Measurements from ENCODE around the gene KIF25.

The KIF25 gene

DNA sequence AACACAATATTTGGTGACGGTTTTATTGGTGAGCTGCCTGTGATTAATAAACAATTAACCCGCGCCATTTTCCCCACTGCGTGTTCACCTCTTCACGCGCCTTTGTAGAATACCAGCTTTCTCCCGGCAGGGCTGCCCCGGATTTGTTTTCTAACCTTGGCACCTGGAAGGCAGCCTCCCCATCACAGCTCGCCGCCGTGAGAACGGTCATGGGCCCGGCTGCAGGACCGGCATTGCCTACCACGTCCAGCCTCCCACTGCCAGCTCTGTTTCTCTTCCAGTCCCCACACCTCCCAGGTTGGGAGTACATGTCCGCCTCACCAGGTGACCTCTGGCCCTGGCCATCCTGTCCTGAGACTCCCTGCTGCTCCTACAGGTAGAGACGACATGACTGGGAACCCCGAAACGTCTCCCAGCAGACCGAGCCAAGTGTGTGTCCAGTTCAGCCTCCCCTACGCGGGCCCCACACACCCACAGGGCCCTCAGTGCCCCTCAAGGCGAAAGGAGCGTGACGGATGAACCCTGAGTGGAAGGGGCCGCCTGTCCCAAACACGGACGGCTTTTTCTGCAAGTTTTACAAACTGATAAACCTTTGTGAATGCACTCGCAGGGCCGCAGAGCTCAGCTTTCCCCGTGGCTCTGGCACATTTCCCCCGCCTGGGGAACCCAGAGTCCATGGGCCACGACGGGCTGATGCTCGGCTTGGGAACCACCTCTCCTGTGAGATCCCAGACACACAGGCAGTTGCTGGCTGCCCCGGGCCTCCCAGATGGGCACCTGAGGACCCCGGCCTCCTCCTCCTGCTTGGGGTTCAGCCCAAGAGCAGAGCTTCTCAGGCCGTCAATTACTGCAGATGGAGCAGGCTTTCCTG, 55.9 kb downstream of the KIF25 start:
- no peak for DNase-seq

GRCh38 chr6:168053957-168054471, 56.5 kb downstream of the KIF25 start:
- no peak for DNase-seq

GRCh38 chr6:168054765-168055560, 57.5 kb downstream of the KIF25 start:
- no peak for DNase-seq

GRCh38 chr6:168055696-168056489, 58.4 kb downstream of the KIF25 start:
- no peak for DNase-seq

DNA sequence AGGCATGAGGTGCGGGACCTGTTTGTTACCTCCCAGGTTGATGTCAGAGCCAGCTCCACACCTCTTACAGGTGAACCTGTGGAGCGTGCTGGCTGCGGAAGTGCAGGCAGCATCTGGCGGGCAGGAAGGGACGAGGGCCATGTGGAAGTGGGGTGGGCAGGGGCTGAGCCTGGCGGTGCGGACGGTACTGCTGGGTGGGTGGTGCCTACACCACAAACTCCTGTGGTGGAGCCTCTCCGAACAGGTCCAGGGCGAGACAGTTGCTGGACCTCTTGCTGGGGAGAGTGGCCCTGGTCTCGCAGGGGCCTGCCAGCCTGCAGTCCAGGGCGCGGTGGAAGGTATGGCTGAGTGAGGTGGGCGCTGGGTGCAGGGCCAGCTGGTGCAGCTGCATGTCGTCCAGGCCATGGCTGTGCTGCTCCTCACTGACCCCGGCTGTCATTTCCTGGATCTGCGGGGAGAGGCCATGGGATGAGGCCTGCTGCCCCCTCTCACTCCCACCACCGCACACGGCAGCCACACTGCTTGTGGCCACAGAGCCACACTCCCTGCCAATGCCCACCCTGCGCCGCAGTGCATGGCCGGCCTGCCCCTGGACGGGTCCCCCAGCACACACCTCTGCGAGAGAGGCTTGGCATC, 59.5 kb downstream of the KIF25 start:
- DNase-seq: no peak

DNA sequence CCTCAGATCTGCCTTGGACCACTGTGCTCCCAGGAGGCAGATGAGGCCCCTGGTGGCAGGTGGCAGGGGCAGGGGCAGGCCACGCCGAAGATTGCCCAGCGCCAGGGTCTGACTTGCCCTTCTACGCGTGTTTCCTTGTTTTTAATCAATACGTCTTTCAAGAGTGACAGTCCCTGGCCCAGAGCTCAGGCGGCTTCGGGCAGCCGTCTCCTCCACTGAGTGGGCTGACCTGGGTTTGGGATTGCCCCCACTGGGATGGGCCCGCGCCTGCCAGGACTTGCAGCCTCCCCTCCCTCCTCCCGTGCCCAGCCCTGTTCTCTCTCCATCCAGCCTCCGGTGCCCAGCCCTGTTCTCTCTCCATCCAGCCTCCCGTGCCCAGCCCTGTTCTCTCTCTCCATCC, 60.4 kb downstream of the KIF25 start:
- no peak for DNase-seq

GRCh38 chr6:168058691-168059551, 61.5 kb downstream of the KIF25 start:
- DNase-seq: no peak

GRCh38 chr6:168060521-168060931, 63.1 kb downstream of the KIF25 start:
- peak; percentile 68 for DNase-seq

DNA sequence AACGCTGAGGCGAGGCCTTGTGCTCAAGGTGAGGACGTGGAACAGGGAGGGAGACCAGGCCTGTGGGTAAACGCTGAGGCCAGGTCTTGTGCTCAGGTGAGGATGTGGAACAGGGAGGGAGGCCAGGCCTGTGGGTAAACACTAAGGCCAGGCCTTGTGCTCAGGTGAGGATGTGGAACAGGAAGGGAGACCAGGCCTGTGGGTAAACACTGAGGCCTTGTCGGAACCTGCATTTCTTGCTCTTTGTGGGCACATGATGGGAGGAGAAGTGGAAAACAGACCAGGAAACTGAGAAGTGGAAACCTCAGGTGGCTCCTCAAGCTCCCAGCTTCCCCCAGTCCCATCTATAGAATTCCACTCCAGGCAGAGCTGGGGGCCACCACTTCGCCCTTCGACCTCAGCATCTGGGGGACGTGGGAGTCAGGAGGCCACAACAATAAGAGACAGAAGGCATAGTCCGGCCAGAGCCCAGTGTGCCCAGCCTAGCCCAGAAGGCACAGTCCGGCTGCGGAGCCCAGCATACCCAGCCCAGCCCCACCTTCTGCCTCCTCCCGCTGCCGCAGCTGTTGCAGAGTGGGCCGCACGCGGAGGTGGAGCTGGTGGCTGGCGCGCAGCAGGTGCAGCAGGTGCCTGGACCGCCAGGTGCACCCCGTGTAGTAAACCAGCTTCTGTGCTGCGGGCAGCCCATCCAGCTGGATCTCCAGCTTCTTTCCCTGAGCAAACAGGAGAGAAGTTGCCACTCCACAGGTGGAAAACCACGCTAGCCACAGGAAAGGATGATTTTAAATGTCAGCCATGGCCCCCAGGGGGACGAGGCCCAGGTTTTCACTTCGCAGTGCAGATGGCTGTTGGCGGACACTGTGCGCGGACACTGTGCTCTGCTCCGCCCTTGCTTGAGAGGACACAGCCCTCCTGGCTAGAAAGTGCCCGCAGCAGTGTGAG, 64.1 kb downstream of the KIF25 start:
- DNase-seq: peak; percentile 77

DNA sequence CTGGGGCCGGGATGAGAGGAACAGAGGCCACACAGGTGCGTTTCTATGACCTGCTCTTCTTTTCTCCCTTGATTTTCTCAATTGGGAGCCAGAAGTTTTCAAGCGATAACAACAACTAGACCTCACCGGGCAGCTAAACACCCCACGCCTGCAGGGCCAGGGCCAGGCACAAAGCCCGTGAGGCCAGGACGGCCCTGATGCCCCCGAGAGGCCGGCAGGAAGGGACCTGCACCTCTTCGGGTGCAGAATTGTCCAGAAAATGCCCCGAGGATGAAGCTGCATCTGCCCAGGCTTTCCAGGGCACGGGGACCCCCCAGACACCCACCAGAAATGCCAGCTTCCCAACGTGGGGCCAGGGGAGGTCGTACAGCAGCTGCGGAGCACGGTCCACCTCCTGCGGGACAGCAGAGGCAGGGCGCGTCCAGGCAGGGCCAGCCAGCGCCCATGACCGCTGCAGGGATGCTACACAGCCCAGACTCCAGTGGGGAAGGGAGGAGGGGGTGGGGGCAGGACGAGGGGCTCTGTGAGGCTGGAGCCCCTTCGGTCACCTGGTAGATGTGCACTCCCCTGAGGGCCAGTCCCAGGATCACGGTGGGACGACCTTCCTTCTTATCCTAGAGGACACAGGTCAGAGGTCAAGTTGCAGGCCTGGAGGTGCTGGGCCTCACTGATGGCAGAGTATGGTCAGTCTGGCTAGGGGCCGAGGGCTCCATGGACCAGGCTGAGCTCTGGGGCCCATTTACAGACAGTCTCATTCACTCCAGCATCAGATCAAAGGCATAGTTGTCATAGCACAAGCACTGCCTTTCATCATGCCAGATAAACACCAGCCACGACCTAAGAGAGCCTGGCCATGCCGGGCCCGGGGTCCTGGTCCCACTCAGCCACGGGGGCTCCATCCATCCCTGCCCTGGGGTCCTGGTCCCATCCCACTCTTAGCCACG, 65.1 kb downstream of the KIF25 start:
- no peak for DNase-seq

GRCh38 chr6:168063431-168063830, 66.0 kb downstream of the KIF25 start:
- DNase-seq: no peak

DNA sequence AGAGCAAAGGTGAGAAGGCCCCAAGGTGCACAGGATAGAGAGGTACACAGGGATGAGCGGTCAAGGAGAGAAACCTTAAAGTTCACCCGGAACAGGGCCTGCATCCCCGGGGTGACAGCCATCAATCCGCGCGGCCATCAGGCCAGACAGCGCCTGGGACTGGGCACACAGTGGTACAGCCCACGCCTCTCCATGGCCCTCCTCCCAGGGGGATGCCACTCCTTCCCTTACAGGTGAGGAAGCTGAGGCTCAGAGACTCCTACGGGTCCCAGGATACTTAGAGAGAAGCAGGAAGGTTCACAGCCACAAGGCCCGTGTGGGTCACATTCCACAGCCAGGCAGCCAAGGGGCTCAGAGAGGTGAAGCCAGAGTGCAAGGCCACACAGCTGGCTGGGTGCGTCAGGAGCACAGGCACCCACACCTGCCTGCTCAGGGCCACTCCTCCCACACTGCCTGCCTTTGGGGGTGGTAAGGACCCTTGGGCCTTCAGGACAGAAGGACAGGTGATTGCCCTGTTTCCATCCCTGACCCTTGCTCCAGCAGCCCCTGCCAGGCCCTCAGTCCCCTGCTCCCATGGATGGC, 66.8 kb downstream of the KIF25 start:
- DNase-seq: no peak

DNA sequence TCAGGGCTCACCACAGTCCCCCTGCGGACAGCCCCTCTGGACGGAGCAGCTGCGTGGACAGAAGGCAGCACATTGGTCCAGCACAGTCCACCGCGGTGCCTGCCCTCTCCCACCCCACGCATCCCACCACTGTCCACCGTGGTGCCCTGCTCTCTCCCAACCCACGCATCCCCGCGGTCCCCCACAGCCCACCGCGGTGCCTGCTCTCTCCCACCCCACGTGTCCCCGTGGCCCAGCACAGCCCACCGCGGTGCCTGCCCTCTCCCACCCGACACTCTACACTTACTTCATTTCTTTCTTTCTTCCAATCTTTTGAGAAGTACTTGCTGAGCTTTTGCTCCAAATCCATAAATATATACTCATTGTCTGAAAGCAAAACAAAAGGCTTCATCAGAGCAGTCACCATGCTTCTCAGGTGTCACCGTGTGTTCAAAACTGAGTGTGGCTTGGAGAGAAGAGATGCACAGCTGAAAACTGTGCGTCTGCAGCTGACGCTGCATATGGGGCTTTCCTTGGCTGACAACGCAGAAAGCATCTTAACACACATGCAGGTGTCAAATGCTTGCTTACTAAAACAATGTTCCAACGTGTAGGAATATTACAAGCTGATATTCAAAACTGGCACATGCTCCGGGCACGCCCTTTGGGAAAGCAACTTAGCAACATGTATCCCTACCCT, 69.7 kb downstream of the KIF25 start:
- DNase-seq: no peak

DNA sequence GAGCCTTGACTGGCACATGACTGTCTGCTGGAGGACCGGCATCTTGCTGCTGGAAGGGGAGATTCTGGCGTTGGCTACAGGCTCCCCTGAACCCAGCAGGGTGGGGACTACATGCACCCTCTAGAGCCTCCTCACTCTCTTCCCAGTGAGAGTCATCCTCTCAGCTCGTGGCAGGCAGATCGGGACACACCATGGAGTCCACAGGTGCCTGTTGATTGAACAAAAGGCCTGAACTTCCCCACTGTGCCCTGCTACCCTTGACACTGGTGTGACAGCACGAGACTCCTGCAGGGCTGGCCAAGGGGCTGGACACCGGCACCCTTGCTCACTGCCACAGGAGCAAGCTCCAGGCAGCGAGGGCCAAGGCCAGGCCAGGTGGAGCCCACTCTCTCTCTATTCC, 73.3 kb downstream of the KIF25 start:
- no peak for DNase-seq

- DNase-seq: no peak
Measured at GRCh38 chr6:168071620-168072019, 74.1 kb downstream of the KIF25 start.

GRCh38 chr6:168072261-168072660, 74.8 kb downstream of the KIF25 start:
- no peak for DNase-seq

DNA sequence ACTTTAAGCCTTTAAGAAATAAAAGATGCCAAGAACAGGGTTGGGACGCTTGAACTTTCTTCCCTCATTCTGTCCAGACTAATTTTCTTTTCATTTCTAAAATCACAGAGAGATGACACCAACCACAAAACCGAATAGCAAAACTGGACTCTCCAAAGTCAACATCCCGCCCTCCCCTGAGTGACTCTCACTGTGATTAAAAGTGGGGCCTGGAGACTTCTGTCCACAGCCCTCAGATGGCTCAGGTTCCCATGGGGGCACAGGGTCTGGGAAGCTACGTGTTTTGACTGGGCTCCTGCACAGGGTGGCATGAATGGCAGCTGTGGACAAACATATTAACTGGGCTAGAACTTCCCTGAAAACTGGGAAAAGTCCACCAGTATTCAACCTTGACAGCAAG, 75.3 kb downstream of the KIF25 start:
- no peak for DNase-seq
